HCT116 (cell line): Measurements from ENCODE around the gene CDC42EP1. TPM values are rescaled to one million over a fixed set of nuclear protein-coding genes. Genes with fewer than 3 reads are reported as not detected.

ENCODE experiments used
- ATAC-seq: fragments of 200-7000 bp; cut with Tn5 transposase; 2 replicates; pipeline ENCODE4 v1.9.1; 2020; ENCODE audit warnings: mild to moderate bottlenecking, moderate library complexity
- BruUV-seq: library from RNA; stranded (reverse); fragments of 400-500 nt; replicated peaks from 2 replicates; lab custom pipeline; 2021; lab: Mats Ljungman, UMichigan
- CTCF ChIA-PET: fragments of 300-600 bp; sonication (Branson Sonifier 250); formaldehyde crosslinking; loops from one replicate; lab custom pipeline; 2021; ENCODE audit warnings: antibody characterized with exemption; lab: Charles Lee
- POLR2A ChIA-PET: fragments of 300-600, 350-600 bp; sonication (Branson Sonifier 250); formaldehyde crosslinking; loops from one replicate; lab custom pipeline; 2021; ENCODE audit warnings: antibody characterized with exemption; lab: Charles Lee
- RAD21 ChIA-PET, 2 experiments: fragments of 300-600 bp; sonication (Branson Sonifier 250); formaldehyde crosslinking; loops; one replicate each; lab custom pipeline; 2023; ENCODE audit warnings: low total read pairs in 2 of 2; ENCODE audit not compliant: uncharacterized antibody in 2 of 2, unreplicated experiment in 2 of 2, low non-redundant PET in 1 of 2; lab: Charles Lee
- DNase-seq: peaks from one replicate; pipeline ENCODE4 v3.0.0-alpha.2; 2010; ENCODE audit warnings: low read depth, low spot score
- H2AFZ ChIP-seq: fragments of 200-600 bp; shearing (Covaris generic), sonication (generic); 2 replicates; pipeline ENCODE4 v1.6.1; 2017; ENCODE audit warnings: low read depth, mixed run types, mixed read lengths, antibody characterized with exemption, low read length; ENCODE audit not compliant: poor library complexity, severe bottlenecking
- H3K27ac ChIP-seq: 2 replicates; pipeline ENCODE4 v1.5.1; 2012; ENCODE audit warnings: low read depth, low read length
- H3K27me3 ChIP-seq: fragments of 200-600 bp; sonication (generic); 2 replicates; pipeline ENCODE4 v1.6.1; 2016; ENCODE audit warnings: mixed run types, low read length, mixed read lengths; ENCODE audit not compliant: insufficient read depth
- H3K36me3 ChIP-seq, 2 experiments: fragments of 200-500 bp in 1 of 2; fragments of 200-600 bp in 1 of 2; sonication (Bioruptor generic) in 1 of 2; sonication (generic) in 1 of 2; 2 replicates each; pipeline versions ENCODE4 v1.5.1 to v1.6.1; 2014 to 2016; ENCODE audit warnings: low read length in 2 of 2, inconsistent platforms in 1 of 2, mixed read lengths in 1 of 2, mixed run types in 1 of 2; ENCODE audit not compliant: insufficient read depth in 2 of 2, control insufficient read depth in 1 of 2
- H3K4me1 ChIP-seq, 2 experiments: fragments of 200-600 bp in 1 of 2; sonication (generic) in 1 of 2; 2 replicates each; pipeline versions ENCODE4 v1.5.1 to v1.6.1; 2012 to 2017; ENCODE audit warnings: low read length in 2 of 2, inconsistent platforms in 1 of 2, mild to moderate bottlenecking in 1 of 2, mixed read lengths in 1 of 2, mixed run types in 1 of 2, moderate library complexity in 1 of 2; ENCODE audit not compliant: insufficient read depth in 2 of 2, control insufficient read depth in 1 of 2
- H3K4me2 ChIP-seq: fragments of 200-600 bp; sonication (generic); 2 replicates; pipeline ENCODE4 v1.6.1; 2017; ENCODE audit warnings: mixed run types, low read length, mixed read lengths
- H3K4me3 ChIP-seq, 2 experiments: fragments of 200-600 bp in 1 of 2; sonication (generic) in 1 of 2; replicated peaks in 1 of 2; 2 replicates each; pipeline ENCODE4 v1.5.1; 2011 to 2016; ENCODE audit warnings: low read length in 2 of 2, control low read depth in 1 of 2, low read depth in 1 of 2, mild to moderate bottlenecking in 1 of 2, mixed read lengths in 1 of 2, mixed run types in 1 of 2
- H3K79me2 ChIP-seq: fragments of 200-600 bp; sonication (generic); 2 replicates; pipeline ENCODE4 v1.6.1; 2017; ENCODE audit warnings: mild to moderate bottlenecking, mixed run types, low read length, moderate library complexity, mixed read lengths; ENCODE audit not compliant: insufficient read depth
- H3K9ac ChIP-seq: fragments of 200-600 bp; sonication (generic); 2 replicates; pipeline ENCODE4 v1.6.1; 2016; ENCODE audit warnings: low read length, mixed read lengths
- H3K9me2 ChIP-seq: fragments of 200-600 bp; sonication (generic), shearing (Covaris generic); 2 replicates; pipeline ENCODE4 v1.6.1; 2017; ENCODE audit warnings: mixed run types, mild to moderate bottlenecking, moderate library complexity; ENCODE audit not compliant: insufficient read depth
- H3K9me3 ChIP-seq, 2 experiments: fragments of 200-500 bp in 1 of 2; fragments of 200-600 bp in 1 of 2; sonication (Bioruptor generic) in 1 of 2; sonication (generic) in 1 of 2; 2 replicates each; pipeline ENCODE4 v1.6.1; 2014 to 2017; ENCODE audit warnings: low read length in 2 of 2, mixed read lengths in 2 of 2, inconsistent platforms in 1 of 2, low read depth in 1 of 2, mild to moderate bottlenecking in 1 of 2, mixed run types in 1 of 2, moderate library complexity in 1 of 2; ENCODE audit not compliant: control insufficient read depth in 1 of 2, insufficient read depth in 1 of 2
- H4K20me1 ChIP-seq: fragments of 200-600 bp; sonication (generic), shearing (Covaris generic); 2 replicates; pipeline ENCODE4 v1.6.1; 2017; ENCODE audit warnings: mixed run types, mild to moderate bottlenecking, moderate library complexity; ENCODE audit not compliant: insufficient read depth
- CBX3 ChIP-seq: IDR thresholded peaks from 2 replicates; pipeline ENCODE4 v1.6.1; 2012; ENCODE audit warnings: low read depth
- CEBPB ChIP-seq: IDR thresholded peaks from 2 replicates; pipeline ENCODE4 v1.6.1; 2012; ENCODE audit warnings: low read depth
- EGR1 ChIP-seq: IDR thresholded peaks from 2 replicates; pipeline ENCODE4 v1.6.1; 2012; ENCODE audit warnings: low read depth
- ELF1 ChIP-seq: IDR thresholded peaks from 2 replicates; pipeline ENCODE4 v1.6.1; 2012; ENCODE audit warnings: low read depth, borderline replicate concordance
- EZH2 ChIP-seq: fragments of 200-600 bp; sonication (generic); IDR thresholded peaks from 2 replicates; pipeline ENCODE4 v1.6.1; 2017; ENCODE audit warnings: antibody characterized with exemption, mixed run types
- EZH2phosphoT487 ChIP-seq: fragments of 200-600 bp; IDR thresholded peaks from 2 replicates; pipeline ENCODE4 v1.6.1; 2018; ENCODE audit warnings: antibody characterized with exemption, borderline replicate concordance
- FOSL1 ChIP-seq: IDR thresholded peaks from 2 replicates; pipeline ENCODE4 v1.6.1; 2012; ENCODE audit warnings: low read depth
- JUND ChIP-seq: IDR thresholded peaks from 2 replicates; pipeline ENCODE4 v1.6.1; 2012
- POLR2A ChIP-seq: IDR thresholded peaks from 2 replicates; pipeline ENCODE4 v1.7.0; 2011; ENCODE audit warnings: borderline replicate concordance; ENCODE audit not compliant: insufficient read depth, insufficient read length; ENCODE audit errors: extremely low read depth
- POLR2AphosphoS5 ChIP-seq: IDR thresholded peaks from 2 replicates; pipeline ENCODE4 v1.6.1; 2011; ENCODE audit warnings: mild to moderate bottlenecking, low read depth, low read length, moderate library complexity
- RAD21 ChIP-seq: IDR thresholded peaks from 2 replicates; pipeline ENCODE4 v1.6.1; 2012; ENCODE audit warnings: low read depth, mild to moderate bottlenecking
- SIN3A ChIP-seq: IDR thresholded peaks from 2 replicates; pipeline ENCODE4 v1.6.1; 2012; ENCODE audit warnings: low read depth
- SRF ChIP-seq: IDR thresholded peaks from 2 replicates; pipeline ENCODE4 v1.6.1; 2012; ENCODE audit warnings: low read depth
- ZFX ChIP-seq: fragments of 450-650 bp; IDR thresholded peaks from 2 replicates; pipeline ENCODE4 v1.6.1; 2017
- ZNF274 ChIP-seq: fragments of 200-500 bp; sonication (Bioruptor generic); IDR thresholded peaks from 2 replicates; pipeline ENCODE4 v1.6.1; 2014; ENCODE audit warnings: mild to moderate bottlenecking, low read depth, low read length, inconsistent platforms
- intact Hi-C: fragments of 100-400 bp; cut with micrococcal nuclease; formaldehyde crosslinking; loops from 2 replicates; pipeline ENCODE4 v1.10.0; 2022
- total RNA-seq: library from RNA; stranded (reverse); gene quantifications from one replicate; pipeline ENCODE4 v1.2.1, GENCODE V29; 2021; ENCODE audit not compliant: unreplicated experiment
- TF ChIP-seq, protein P1 (sequence below): IDR thresholded peaks from 2 replicates; pipeline ENCODE4 v1.6.1; 2011; ENCODE audit warnings: mild to moderate bottlenecking, low read length, moderate library complexity; ENCODE audit not compliant: insufficient replicate concordance; ENCODE audit errors: extremely low read depth
- TF ChIP-seq, protein P2 (sequence below): IDR thresholded peaks from 2 replicates; pipeline ENCODE4 v1.6.1; 2012
- TF ChIP-seq, protein P3 (sequence below): IDR thresholded peaks from 2 replicates; pipeline ENCODE4 v1.6.1; 2012; ENCODE audit warnings: low read depth
- TF ChIP-seq, protein P4 (sequence below), 3 experiments: fragments of 200-600 bp in 1 of 3; sonication (generic) in 1 of 3; IDR thresholded peaks in 2 of 3; conservative IDR thresholded peaks in 1 of 3; 2 replicates each; pipeline ENCODE4 v1.5.1; 2012 to 2017; ENCODE audit warnings: low read depth in 2 of 3, low read length in 2 of 3, antibody characterized with exemption in 1 of 3, borderline replicate concordance in 1 of 3, control low read depth in 1 of 3, mild to moderate bottlenecking in 1 of 3, mixed read lengths in 1 of 3, mixed run types in 1 of 3, moderate library complexity in 1 of 3; ENCODE audit not compliant: insufficient read depth in 1 of 3

CDC42EP1 gene
- total RNA-seq, 1 experiment from 2014 or later, result 160 TPM

DNA sequence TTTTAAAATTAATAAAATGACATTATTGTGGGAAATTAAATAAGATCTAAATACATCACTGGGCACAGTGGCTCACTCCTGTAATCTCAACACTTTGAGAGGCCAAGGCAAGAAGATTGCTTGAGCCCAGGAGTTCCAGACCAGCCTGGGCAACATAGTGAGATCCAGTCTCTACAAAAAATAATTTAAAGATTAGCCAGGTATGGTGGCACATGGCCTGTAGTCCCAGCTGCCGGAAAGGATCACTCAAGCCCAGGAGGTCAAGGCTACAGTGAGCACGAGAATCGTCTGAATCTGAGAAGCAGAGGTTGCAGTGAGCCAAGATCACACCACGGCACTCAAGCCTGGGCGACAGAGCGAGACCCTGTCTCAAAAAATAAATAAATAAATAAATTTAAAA lies 25.1 kb upstream of the CDC42EP1 start:
- TF ChIP-seq ELF1, result no peak
- TF ChIP-seq RAD21, result no peak
- no peak for TF ChIP-seq ZNF274
- no peak for TF ChIP-seq CBX3
- TF ChIP-seq ZFX, result no peak
- no peak for TF ChIP-seq FOSL1
- TF ChIP-seq EGR1, result no peak
- no peak for TF ChIP-seq SRF
- TF ChIP-seq, protein P1, sequence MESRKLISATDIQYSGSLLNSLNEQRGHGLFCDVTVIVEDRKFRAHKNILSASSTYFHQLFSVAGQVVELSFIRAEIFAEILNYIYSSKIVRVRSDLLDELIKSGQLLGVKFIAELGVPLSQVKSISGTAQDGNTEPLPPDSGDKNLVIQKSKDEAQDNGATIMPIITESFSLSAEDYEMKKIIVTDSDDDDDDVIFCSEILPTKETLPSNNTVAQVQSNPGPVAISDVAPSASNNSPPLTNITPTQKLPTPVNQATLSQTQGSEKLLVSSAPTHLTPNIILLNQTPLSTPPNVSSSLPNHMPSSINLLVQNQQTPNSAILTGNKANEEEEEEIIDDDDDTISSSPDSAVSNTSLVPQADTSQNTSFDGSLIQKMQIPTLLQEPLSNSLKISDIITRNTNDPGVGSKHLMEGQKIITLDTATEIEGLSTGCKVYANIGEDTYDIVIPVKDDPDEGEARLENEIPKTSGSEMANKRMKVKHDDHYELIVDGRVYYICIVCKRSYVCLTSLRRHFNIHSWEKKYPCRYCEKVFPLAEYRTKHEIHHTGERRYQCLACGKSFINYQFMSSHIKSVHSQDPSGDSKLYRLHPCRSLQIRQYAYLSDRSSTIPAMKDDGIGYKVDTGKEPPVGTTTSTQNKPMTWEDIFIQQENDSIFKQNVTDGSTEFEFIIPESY, result no peak
- no peak for TF ChIP-seq POLR2AphosphoS5
- TF ChIP-seq, protein P2, sequence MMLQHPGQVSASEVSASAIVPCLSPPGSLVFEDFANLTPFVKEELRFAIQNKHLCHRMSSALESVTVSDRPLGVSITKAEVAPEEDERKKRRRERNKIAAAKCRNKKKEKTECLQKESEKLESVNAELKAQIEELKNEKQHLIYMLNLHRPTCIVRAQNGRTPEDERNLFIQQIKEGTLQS, result no peak
- no peak for TF ChIP-seq CEBPB
- TF ChIP-seq, protein P3, sequence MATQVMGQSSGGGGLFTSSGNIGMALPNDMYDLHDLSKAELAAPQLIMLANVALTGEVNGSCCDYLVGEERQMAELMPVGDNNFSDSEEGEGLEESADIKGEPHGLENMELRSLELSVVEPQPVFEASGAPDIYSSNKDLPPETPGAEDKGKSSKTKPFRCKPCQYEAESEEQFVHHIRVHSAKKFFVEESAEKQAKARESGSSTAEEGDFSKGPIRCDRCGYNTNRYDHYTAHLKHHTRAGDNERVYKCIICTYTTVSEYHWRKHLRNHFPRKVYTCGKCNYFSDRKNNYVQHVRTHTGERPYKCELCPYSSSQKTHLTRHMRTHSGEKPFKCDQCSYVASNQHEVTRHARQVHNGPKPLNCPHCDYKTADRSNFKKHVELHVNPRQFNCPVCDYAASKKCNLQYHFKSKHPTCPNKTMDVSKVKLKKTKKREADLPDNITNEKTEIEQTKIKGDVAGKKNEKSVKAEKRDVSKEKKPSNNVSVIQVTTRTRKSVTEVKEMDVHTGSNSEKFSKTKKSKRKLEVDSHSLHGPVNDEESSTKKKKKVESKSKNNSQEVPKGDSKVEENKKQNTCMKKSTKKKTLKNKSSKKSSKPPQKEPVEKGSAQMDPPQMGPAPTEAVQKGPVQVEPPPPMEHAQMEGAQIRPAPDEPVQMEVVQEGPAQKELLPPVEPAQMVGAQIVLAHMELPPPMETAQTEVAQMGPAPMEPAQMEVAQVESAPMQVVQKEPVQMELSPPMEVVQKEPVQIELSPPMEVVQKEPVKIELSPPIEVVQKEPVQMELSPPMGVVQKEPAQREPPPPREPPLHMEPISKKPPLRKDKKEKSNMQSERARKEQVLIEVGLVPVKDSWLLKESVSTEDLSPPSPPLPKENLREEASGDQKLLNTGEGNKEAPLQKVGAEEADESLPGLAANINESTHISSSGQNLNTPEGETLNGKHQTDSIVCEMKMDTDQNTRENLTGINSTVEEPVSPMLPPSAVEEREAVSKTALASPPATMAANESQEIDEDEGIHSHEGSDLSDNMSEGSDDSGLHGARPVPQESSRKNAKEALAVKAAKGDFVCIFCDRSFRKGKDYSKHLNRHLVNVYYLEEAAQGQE, result no peak
- no peak for TF ChIP-seq EZH2
- TF ChIP-seq, protein P4, sequence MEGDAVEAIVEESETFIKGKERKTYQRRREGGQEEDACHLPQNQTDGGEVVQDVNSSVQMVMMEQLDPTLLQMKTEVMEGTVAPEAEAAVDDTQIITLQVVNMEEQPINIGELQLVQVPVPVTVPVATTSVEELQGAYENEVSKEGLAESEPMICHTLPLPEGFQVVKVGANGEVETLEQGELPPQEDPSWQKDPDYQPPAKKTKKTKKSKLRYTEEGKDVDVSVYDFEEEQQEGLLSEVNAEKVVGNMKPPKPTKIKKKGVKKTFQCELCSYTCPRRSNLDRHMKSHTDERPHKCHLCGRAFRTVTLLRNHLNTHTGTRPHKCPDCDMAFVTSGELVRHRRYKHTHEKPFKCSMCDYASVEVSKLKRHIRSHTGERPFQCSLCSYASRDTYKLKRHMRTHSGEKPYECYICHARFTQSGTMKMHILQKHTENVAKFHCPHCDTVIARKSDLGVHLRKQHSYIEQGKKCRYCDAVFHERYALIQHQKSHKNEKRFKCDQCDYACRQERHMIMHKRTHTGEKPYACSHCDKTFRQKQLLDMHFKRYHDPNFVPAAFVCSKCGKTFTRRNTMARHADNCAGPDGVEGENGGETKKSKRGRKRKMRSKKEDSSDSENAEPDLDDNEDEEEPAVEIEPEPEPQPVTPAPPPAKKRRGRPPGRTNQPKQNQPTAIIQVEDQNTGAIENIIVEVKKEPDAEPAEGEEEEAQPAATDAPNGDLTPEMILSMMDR (IDR thresholded peaks at IDR 0.05 in 2 of 3, conservative IDR thresholded peaks at IDR 0.05 in 1 of 3; ENCODE audit: borderline replicate concordance in 1 of 3, insufficient read depth in 1 of 3, low read depth in 2 of 3, low read length in 2 of 3), result no peak
- no peak for TF ChIP-seq JUND
- no peak for TF ChIP-seq POLR2A
- TF ChIP-seq SIN3A, result no peak
- no peak for TF ChIP-seq EZH2phosphoT487
- intact Hi-C loops, result no loop called here
- CTCF ChIA-PET, result no interaction called here
- no peaks in the 10 kb centered on the region for H3K9me2 ChIP-seq
- BruUV-seq, result no TSS peak
- no peaks in the 10 kb centered on the region for H3K27me3 ChIP-seq
- H3K9ac ChIP-seq, result no peak overlapping the region
- no peaks in the 10 kb centered on the region for H3K36me3 ChIP-seq
- no peak for ATAC-seq
- no peaks in the 10 kb centered on the region for H3K79me2 ChIP-seq
- H2AFZ ChIP-seq, result no peak overlapping the region
- peaks cover 21 to 30% of the 10 kb centered on the region in 2 experiments for H3K4me1 ChIP-seq
- no peak for DNase-seq
- no peak overlapping the region for H3K4me3 ChIP-seq
- H4K20me1 ChIP-seq, result no peaks in the 10 kb centered on the region
- H3K9me3 ChIP-seq, result no peaks in the 10 kb centered on the region
- no peak overlapping the region for H3K27ac ChIP-seq
- RAD21 ChIA-PET, result no interaction called here
- POLR2A ChIA-PET, result no interaction called here
- no peak overlapping the region for H3K4me2 ChIP-seq
